Osteoblast (primary cell): ENCODE results near the gene KCNJ4. TPM values are rescaled to one million over a fixed set of nuclear protein-coding genes. Genes with fewer than 3 reads are reported as not detected.

ENCODE experiments used
- DNase-seq: peaks from one replicate; pipeline ENCODE4 v3.0.0; 2011; ENCODE audit warnings: low spot score, mixed read lengths; ENCODE audit not compliant: insufficient read length; ENCODE audit errors: missing footprints
- H2AFZ ChIP-seq: 2 replicates; pipeline ENCODE4 v1.6.0; 2011; ENCODE audit warnings: mild to moderate bottlenecking, low read length
- H3K27ac ChIP-seq: 2 replicates; pipeline ENCODE4 v1.5.1; 2011; ENCODE audit warnings: mild to moderate bottlenecking, low read depth, low read length, moderate library complexity
- H3K27me3 ChIP-seq: 2 replicates; pipeline ENCODE4 v1.6.0; 2012; ENCODE audit warnings: mild to moderate bottlenecking, control low read depth, inconsistent platforms, low read length, moderate library complexity; ENCODE audit not compliant: insufficient read depth
- H3K36me3 ChIP-seq: 2 replicates; pipeline ENCODE4 v1.5.1; 2011; ENCODE audit warnings: mild to moderate bottlenecking, low read length, control low read depth, moderate library complexity; ENCODE audit not compliant: insufficient read depth
- H3K4me1 ChIP-seq: 2 replicates; pipeline ENCODE4 v1.5.1; 2011; ENCODE audit warnings: mild to moderate bottlenecking, low read length, control low read depth, moderate library complexity; ENCODE audit not compliant: insufficient read depth
- H3K4me2 ChIP-seq: 2 replicates; pipeline ENCODE4 v1.6.0; 2011; ENCODE audit warnings: mild to moderate bottlenecking, low read length; ENCODE audit not compliant: insufficient read depth
- H3K4me3 ChIP-seq: fragments of 200-600 bp; sonication (generic); 3 replicates; pipeline ENCODE4 v1.5.1; 2012; ENCODE audit warnings: mild to moderate bottlenecking, low read length, inconsistent platforms; ENCODE audit not compliant: insufficient read depth
- H3K79me2 ChIP-seq: 2 replicates; pipeline ENCODE4 v1.6.0; 2012; ENCODE audit warnings: mild to moderate bottlenecking, low read length, control low read depth, inconsistent platforms; ENCODE audit not compliant: insufficient read depth
- H3K9me3 ChIP-seq: 2 replicates; pipeline ENCODE4 v1.5.1; 2011; ENCODE audit warnings: low read depth, low read length, control low read depth
- H4K20me1 ChIP-seq: 2 replicates; pipeline ENCODE4 v1.6.0; 2012; ENCODE audit warnings: mild to moderate bottlenecking, low read length, control low read depth; ENCODE audit not compliant: insufficient read depth
- total RNA-seq: library from RNA; depleted of rRNA; stranded (reverse); fragments of >200 nt; gene quantifications from 2 replicates; pipeline ENCODE4 v1.2.3, GENCODE V29; 2012
- TF ChIP-seq, protein P1 (sequence below): IDR thresholded peaks from 2 replicates; pipeline ENCODE4 v1.5.1; 2011; ENCODE audit warnings: mild to moderate bottlenecking, low read depth, low read length, moderate library complexity; ENCODE audit errors: extremely low read depth

The KCNJ4 gene
- total RNA-seq, 1 donor: not detected

DNA sequence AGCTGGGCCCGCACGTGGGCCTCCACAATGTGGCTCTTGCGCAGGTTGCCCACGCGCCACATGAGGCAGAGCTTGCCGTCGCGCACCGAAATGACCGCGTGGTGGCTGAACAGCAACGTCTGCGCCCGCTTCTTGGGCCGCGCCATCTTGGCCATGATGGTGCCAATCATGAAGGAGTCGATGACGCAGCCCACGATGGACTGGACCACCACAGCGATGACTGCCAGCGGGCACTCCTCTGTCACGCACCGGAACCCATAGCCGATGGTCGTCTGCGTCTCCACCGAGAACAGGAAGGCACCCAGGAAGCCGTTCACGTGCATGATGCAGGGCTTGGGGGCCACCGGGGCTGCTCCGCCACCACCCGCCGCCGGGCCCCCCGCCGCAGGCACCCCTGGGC, 27.5 kb downstream of the KCNJ4 start:
- Histone ChIP-seq H2AFZ (no peak overlapping the region), H3K4me3 (no peak overlapping the region), H3K9me3 (no peaks in the 10 kb centered on the region), H4K20me1 (no peaks in the 10 kb centered on the region), H3K27ac (no peak overlapping the region), H3K27me3 (no peaks in the 10 kb centered on the region), H3K4me2 (no peak overlapping the region), H3K79me2 (no peaks in the 10 kb centered on the region), H3K36me3 (no peaks in the 10 kb centered on the region), H3K4me1 (no peaks in the 10 kb centered on the region)
- TF ChIP-seq, protein P1, sequence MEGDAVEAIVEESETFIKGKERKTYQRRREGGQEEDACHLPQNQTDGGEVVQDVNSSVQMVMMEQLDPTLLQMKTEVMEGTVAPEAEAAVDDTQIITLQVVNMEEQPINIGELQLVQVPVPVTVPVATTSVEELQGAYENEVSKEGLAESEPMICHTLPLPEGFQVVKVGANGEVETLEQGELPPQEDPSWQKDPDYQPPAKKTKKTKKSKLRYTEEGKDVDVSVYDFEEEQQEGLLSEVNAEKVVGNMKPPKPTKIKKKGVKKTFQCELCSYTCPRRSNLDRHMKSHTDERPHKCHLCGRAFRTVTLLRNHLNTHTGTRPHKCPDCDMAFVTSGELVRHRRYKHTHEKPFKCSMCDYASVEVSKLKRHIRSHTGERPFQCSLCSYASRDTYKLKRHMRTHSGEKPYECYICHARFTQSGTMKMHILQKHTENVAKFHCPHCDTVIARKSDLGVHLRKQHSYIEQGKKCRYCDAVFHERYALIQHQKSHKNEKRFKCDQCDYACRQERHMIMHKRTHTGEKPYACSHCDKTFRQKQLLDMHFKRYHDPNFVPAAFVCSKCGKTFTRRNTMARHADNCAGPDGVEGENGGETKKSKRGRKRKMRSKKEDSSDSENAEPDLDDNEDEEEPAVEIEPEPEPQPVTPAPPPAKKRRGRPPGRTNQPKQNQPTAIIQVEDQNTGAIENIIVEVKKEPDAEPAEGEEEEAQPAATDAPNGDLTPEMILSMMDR: no peak
- DNase-seq: no peak

DNA sequence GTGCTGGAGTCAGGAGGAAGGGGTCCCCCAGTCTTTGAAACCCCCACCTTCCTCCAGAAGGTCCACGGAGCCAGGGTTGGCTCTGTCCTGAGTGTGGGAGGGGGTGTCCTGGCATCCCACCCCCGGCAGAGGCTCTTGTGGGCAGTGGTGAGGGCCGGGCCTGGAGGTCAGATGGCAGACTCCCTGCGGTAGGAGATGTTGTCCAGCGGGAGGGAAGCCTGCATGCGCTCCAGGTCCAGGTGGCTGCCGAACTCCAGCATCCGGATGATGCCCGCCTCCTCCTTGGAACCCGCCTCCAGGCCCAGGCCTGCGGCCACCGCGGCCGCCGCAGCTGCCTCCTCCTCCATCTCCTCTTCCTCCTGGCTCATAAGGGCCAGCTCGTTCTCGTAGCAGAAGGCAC, 28.4 kb downstream of the KCNJ4 start:
- no peak overlapping the region for H3K4me3 ChIP-seq
- no peaks in the 10 kb centered on the region for H3K9me3 ChIP-seq

DNA sequence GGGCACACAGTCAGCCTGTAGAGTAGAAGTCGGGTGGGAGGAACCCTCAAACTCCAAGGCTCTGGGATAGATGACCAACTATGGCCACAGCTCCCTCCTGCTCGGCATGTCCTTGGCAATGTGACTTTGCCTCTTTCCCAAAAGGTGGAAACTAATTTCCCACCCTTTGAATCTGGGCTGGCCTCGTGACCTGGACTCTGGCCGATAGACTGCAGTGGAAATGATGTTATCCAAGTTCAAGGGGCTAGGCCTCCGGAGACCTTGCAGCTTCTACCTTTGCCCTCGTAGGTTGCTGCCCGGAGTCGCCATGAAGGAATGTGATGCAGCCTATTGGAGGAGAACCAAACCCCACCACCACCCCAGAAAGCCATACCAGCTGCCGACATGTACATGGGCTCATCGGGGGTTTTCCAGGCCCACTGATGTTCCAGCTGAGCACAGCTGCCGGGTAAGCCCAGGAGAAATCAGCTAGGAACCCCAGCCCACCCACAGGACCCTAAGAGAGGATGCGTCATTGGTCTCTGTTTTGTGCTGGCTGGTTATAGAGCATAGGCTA, 30.4 kb downstream of the KCNJ4 start:
- Histone ChIP-seq H2AFZ (no peak overlapping the region), H3K4me1 (no peaks in the 10 kb centered on the region), H3K27me3 (no peaks in the 10 kb centered on the region), H4K20me1 (no peaks in the 10 kb centered on the region), H3K9me3 (no peaks in the 10 kb centered on the region), H3K4me2 (no peak overlapping the region), H3K36me3 (no peaks in the 10 kb centered on the region), H3K79me2 (no peaks in the 10 kb centered on the region), H3K27ac (no peak overlapping the region), H3K4me3 (no peak overlapping the region)
- TF ChIP-seq, protein P1: no peak
- DNase-seq: peak; percentile 65

More for the DNA sequence above, 28.4 kb downstream of the KCNJ4 start:
- Histone ChIP-seq H2AFZ (no peak overlapping the region), H3K36me3 (no peaks in the 10 kb centered on the region), H3K4me2 (no peak overlapping the region), H3K4me1 (no peaks in the 10 kb centered on the region), H3K79me2 (no peaks in the 10 kb centered on the region), H3K27me3 (no peaks in the 10 kb centered on the region), H4K20me1 (no peaks in the 10 kb centered on the region), H3K27ac (no peak overlapping the region)
- TF ChIP-seq, protein P1: no peak
- no peak for DNase-seq

DNA sequence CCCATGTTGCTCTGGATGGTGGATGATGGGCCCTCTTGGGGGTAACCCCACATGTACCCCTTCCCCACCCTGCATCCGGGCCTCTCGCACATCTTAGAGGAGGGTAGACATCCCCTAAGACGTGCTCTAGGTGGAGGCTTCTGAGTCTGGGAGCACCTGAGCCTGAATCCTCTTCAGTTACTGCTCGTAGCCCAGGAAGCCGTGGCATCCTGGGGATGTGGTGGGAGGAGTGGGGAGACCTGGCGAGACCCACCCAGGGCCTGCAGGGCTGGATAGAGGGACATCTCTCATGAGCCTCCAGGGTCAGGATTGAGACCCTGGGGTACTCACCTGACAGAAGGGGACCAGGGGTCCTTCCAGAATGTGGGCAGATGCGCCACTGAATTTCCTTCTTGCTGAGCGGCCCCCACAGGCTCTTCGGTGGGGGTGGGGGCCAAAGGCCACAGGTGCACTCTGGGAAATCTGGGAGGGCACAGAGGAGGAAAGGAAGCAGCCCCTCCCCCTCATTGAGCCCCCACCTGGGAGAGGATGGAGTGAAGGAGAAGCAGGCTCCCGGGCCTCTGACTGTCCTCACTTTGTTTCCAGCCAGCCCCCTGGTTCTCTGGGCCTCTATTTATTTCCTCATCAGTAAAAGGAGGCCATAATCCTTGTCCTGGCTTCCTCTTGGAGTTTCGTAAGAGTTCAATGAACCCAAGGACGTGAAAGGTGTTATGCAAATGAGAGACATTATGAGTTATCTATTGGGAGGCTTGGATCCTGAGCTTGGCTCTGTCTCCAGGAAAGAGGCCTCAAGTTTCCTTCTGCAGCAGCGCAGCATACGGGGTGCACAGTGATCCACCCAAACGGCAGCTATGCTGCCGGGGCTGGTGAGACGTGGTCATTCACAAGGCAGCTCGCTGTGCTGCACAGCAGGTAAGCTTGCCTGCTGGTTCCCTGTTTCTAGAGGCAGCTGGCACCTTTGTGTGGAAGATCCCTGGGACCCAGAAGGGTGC, 31.2 kb downstream of the KCNJ4 start:
- no peak overlapping the region for H3K4me2 ChIP-seq
- no peaks in the 10 kb centered on the region for H3K36me3 ChIP-seq
- H3K79me2 ChIP-seq: no peaks in the 10 kb centered on the region
- TF ChIP-seq, protein P1: no peak
- H3K4me3 ChIP-seq: no peak overlapping the region
- H4K20me1 ChIP-seq: no peaks in the 10 kb centered on the region
- H3K27me3 ChIP-seq: no peaks in the 10 kb centered on the region
- no peaks in the 10 kb centered on the region for H3K9me3 ChIP-seq
- H3K27ac ChIP-seq: no peak overlapping the region
- peak; percentile 45 for DNase-seq
- H2AFZ ChIP-seq: no peak overlapping the region
- no peaks in the 10 kb centered on the region for H3K4me1 ChIP-seq
